ENCODE data around the gene KIRREL3.

KIRREL3 gene

GRCh38 chr11:126766440-126766839, 234.1 kb downstream of the KIRREL3 start:
- no peak for DNase-seq

- DNase-seq, result no peak
Observed at GRCh38 chr11:126765196-126765595, 235.4 kb downstream of the KIRREL3 start.

- no peak for DNase-seq
Observed at GRCh38 chr11:126764231-126764630, 236.3 kb downstream of the KIRREL3 start.

GRCh38 chr11:126756855-126757254, 243.7 kb downstream of the KIRREL3 start:
- DNase-seq, result no peak

- no peak for DNase-seq
Observed at GRCh38 chr11:126756421-126756820, 244.1 kb downstream of the KIRREL3 start.

GRCh38 chr11:126755526-126755925, 245.0 kb downstream of the KIRREL3 start:
- DNase-seq, result no peak

GRCh38 chr11:126754591-126755426, 245.8 kb downstream of the KIRREL3 start:
- DNase-seq, result no peak

- DNase-seq, result no peak
Observed at GRCh38 chr11:126753990-126754389, 246.6 kb downstream of the KIRREL3 start.

- DNase-seq, result no peak
Observed at GRCh38 chr11:126751242-126751641, 249.3 kb downstream of the KIRREL3 start.

- DNase-seq, result no peak
Observed at GRCh38 chr11:126748793-126749192, 251.8 kb downstream of the KIRREL3 start.

- DNase-seq, result no peak
Observed at GRCh38 chr11:126748100-126748791, 252.3 kb downstream of the KIRREL3 start.

GRCh38 chr11:126747315-126747714, 253.3 kb downstream of the KIRREL3 start:
- DNase-seq, result no peak

- DNase-seq, result no peak
Observed at GRCh38 chr11:126746443-126746842, 254.1 kb downstream of the KIRREL3 start.

- no peak for DNase-seq
Observed at GRCh38 chr11:126744699-126745098, 255.9 kb downstream of the KIRREL3 start.

GRCh38 chr11:126743628-126744027, 256.9 kb downstream of the KIRREL3 start:
- DNase-seq, result no peak

- no peak for DNase-seq
Observed at GRCh38 chr11:126742582-126742981, 258.0 kb downstream of the KIRREL3 start.

- DNase-seq, result no peak
Observed at GRCh38 chr11:126740846-126741245, 259.7 kb downstream of the KIRREL3 start.

- DNase-seq, result no peak
Observed at GRCh38 chr11:126739499-126740145, 260.9 kb downstream of the KIRREL3 start.

GRCh38 chr11:126738295-126739031, 262.1 kb downstream of the KIRREL3 start:
- DNase-seq, result no peak

GRCh38 chr11:126736682-126737572, 263.6 kb downstream of the KIRREL3 start:
- DNase-seq, result no peak

- DNase-seq, result no peak
Observed at GRCh38 chr11:126734752-126735151, 265.8 kb downstream of the KIRREL3 start.

GRCh38 chr11:126733685-126734084, 266.9 kb downstream of the KIRREL3 start:
- DNase-seq, result no peak
